NCI-H446 (cell line): ENCODE results near the gene MPLKIP.
"Not testable (repeated sequence)": the region's sequence is repeated elsewhere in the genome, so short reads cannot be mapped to it uniquely, and the experiment has no call there.

Experiments used
- DNase-seq, 2 experiments: peaks; one replicate each; lab custom pipeline; 2025; lab: John Stamatoyannopoulos, UW

MPLKIP gene

DNA sequence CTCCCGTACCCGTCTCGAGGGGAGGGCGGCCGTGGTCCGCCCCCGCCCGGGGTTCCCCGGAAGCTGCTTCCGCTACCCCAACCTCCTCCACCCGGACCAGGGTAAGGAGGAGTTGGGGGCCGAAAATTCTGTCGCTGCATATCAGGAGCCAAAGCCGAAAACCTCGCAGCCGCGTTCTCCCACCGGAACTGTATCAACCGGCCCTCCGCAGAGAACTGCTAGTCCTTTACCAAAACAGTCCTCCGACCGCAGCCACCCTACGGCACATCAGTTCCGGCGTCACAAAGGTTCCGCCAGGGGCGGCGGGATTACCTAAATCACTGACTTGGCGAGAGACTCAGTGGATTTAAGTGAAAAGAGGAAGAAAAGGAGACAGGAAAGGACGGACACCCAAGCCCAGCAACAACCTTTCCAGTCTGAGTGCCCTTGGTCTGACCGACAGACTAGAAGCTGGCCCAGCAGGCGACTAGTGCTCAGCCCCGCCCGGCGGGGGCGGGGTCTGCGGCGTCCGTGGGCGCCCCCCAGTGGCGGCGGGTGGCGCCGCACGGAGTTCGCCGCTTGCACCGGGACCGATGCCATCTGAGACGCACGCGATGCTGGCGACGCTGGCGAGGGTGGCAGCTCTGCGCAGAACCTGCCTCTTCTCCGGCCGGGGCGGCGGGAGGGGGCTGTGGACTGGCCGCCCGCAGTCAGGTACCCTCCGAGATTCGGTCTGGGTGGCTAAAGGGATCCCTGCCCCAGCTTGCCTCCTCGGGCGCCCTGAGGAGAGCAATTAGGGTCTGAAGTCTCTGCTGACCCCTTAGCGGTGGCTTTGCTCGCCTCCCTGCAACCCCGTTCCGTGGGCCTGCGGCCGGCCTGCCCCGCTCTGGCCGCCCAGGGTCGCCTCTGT lies at the start of gene MPLKIP, which contains the start of gene SUGCT:
Gene MPLKIP (minus strand): TSS at position 195 of the 889 bp plus-strand sequence. CDS start 55 bp downstream, at position 140.
Gene SUGCT (plus strand): TSS at position 578 of the 889 bp plus-strand sequence.
- DNase-seq: peak; percentile 80 to 95

DNA sequence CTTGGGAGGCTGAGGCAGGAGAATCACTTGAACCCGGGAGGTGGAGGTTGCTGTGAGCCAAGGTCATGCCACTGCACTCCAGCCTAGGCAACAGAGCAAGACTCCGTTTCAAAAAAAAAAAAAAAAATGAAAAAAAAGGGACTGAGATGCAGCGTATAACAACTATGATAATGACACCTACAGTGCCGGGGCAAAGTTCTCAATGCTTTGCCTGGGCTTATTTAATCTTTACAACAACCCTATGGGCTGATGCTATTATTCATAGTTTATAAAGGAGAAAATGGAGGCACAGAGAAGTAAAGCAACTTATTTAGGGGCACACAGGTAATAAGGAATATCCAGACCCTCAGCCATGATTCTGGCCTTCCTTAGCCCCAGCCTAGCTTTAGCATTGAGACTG lies 48.0 kb upstream of the MPLKIP start:
- DNase-seq: no peak

DNA sequence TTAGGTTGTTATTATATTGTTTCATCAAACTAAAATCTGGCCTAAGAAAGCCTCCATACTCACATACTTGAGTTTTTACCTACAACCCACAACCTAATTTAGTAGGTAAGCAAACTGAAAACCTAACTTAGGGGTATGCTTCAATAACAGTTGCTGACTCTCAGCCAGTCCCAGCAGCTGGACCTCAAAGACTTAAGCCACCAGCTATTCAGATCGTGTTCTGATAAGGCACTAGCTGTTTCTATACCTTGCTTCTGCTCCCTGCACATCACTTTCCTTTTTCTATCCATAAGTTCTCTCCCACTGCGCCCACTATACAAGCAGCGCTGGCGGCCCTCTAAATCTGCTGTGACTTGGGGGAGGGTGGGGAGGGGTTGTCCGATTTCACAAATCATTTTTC lies 42.6 kb upstream of the MPLKIP start:
- DNase-seq: no peak

DNA sequence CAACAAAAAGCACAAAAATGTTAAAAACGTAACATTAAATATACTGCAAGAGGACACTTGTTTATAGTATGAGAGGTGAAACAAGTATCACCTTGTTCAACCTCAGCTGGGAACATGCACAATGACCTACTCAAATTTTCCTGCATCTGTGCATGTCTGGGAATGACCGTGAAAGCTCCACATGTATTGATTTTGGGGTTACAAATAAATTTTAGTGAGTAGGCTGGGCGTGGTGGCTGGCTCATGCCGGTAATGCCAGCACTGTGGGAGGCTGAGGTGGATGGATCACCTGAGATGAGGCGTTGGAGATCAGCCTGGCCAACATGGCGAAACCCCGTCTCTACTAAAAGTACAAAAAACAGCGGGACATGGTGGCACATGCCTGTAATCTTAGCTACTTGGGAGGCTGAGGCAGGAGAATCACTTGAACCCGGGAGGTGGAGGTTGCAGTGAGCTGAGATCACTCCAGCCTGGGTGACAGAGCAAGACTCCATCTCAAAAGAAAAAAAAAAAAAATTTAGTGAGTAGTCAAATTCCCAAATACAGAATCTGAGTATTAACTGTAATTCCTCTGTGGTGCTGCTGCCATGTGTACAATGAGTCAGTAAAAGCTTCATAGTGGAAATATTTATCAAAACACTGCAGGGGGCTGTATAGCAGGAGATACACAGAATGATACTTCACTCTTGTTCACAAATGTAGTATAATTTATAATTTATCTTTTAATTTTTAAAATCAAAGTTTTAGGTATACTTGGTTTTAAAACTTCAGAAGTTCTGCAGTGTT lies 41.5 kb upstream of the MPLKIP start:
- no peak for DNase-seq

DNA sequence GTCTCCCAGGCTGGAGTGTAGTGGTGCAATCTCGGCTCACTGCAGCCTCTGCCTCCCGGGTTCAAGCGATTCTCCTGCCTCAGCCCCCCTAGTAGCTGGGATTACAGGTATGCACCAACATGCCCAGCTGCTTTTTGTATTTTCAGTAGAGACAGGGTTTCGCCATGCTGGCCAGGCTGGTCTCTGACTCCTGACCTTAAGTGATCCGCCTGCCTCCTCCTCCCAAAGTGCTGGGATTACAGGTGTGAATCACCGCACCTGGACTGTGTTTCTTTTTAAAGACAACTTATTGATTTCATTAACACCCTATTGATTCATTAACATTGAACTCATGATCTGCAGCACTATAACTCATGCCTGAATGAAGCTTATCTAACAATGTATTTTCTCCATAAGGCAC lies 40.8 kb upstream of the MPLKIP start:
- DNase-seq: not testable (repeated sequence)

DNA sequence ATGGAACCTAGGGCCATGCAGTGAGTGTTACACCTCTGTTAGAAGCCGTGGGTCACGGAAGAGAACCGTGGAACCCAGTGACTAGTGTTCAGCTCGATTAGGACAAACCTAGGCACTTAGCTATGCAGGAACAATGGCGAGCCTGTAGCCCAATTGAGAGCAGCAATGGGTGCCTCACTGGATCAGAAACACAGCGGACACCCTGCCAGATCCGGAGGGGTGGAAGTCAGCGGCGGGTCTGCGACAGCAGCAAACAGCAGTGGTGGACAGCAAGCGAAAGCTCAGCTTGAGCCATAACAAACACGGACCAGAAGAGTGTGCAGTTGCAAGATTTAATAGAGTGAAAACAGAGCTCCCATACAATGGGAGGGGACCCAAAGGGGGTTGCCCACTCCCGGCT lies 38.7 kb upstream of the MPLKIP start:
- DNase-seq: not testable (repeated sequence)

DNA sequence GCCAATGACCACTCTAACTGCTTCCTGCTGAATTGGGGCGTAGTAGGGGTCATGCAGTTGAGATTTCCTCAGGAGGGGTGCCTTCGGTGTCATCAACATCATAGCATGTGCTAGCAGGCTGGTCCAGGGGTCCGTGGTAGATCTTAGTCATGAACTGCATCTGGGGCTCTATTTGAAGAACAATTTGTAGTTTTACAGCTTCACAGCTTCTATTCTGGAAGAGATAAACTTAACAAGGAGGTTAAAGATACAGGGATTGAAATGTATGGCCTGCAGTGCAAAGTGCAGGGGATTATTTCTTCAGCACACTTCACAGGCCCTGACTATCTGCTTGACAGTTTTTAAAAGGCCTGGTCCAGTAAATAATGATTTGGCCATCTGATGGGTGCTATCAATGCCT lies 33.8 kb upstream of the MPLKIP start:
- DNase-seq: not testable (repeated sequence)

DNA sequence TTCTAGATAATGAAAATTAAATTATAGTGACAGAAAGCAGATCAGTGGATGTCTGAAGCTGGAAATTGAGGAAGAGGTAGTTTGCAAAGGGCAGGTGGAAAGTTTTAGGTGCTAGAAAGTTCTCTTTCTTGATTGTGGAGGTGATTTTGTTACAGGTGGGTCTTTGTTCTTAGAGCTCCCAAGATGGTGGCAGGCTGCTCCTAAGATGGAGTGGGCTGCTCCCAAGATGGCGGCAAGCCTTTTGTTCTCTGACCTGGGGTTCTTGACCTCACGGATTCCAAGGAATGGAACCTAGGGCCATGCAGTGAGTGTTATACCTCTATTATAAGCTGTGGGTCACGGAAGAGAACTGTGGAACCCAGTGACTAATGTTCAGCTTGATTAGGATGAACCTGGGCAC lies 32.9 kb upstream of the MPLKIP start:
- no peak for DNase-seq

DNA sequence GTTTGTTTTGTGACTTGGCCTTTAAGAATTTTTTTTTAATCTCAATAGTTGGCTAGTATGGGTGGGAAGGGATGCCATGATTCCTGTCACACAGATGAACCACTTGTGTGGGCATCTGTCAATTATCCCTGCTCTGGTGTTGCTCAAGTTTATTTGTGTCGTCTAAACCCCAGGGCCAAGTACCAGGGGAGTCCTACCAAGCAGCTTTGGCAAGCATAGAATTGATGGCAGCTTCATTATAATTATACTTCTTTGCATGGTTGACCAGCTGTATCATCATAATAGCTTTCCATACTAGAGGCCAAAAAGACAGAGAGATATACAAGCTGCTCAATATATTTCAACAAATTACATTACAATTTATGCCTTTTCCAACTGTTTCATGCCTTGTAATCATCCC lies 30.8 kb upstream of the MPLKIP start:
- peak; percentile 46 to 72 for DNase-seq

DNA sequence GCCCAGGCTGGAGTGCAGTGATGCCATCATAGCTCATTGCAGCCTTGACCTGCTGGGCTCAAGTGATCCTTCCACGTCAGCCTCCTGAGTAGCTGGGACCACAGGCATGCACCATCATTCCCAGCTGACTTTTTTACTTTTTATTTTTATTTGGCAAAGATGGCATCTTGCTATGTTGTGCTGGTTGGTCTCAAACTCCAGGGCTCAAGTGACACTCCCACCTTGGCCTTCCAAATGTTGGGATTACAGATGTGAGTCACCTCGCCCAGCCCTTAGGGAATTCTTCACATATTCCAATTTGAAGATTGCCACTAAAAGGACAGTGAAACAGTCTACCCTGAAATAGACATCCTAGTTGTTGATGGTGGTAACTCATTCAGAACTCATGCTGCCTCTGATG lies 28.1 kb upstream of the MPLKIP start:
- DNase-seq: no peak

DNA sequence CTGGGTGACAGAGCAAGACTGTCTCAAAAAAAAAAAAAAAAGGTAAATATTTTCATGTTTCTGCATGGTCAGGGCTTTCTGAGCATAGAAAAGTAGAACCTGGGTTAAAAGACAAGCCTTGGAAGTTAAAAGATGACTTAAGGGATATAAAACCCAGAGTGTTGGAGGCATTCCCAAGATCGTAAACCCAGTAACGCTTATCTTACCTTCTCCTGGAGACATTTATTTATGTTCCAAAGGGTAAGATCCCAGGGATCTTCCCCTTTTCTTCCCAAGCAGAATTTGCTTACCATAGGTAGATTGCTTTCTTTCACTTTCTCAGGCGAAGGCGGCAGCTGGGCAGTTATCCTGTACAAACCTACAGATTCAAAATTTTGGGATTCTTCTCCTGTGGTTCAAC lies 22.6 kb upstream of the MPLKIP start:
- DNase-seq: no peak

DNA sequence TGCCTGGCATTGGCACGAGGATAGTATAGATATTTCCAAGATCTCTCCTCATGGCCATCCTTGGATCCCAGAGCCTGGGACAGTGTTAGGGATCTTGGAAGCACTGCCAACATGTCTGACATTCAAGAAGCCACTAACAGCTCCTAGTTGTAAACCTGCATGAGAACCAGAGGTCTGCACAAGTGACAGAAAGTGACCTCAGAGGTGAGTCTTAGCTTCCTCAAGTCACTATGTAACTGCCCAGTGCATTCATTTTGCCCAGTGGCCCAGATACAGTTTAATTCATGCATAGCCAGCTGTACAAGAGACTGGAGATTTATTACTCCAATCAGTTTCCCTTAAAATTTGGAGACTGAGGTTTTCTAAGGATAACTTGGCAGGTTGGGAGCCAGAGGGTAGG lies 17.1 kb upstream of the MPLKIP start:
- DNase-seq: no peak

DNA sequence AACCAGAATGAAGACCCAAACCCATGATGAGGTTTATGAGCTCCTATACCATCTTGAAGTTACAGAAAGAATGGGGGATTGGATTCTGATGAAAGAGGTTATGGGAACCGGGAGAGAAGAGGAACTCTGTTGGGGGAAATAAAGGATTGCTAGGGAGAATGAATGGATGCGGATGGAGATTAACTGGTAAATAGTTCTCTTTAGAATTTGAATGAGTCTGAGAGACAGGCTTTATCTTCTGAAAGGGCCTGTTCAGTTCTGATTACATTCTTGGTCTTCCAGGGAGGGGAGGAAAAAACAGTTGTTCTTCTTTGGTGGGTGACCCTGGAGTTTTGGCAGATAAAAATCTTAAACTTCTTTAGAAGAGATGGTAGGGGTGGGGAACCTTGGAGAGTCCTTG lies 14.2 kb upstream of the MPLKIP start:
- DNase-seq: no peak

DNA sequence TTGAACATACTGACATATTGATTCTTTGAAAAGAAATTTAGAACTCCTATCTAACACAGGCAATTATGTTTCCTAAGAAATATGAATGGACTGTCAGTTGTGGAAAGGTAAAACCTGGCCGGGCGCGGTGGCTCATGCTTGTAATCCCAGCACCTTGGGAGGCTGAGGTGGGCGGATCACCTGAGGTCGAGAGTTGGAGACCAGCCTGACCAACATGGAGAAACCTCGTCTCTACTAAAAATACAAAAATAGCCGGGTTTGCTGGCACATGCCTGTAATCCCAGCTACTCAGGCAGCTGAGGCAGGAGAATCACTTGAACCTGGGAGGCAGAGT lies 13.8 kb upstream of the MPLKIP start:
- not testable (repeated sequence) for DNase-seq

DNA sequence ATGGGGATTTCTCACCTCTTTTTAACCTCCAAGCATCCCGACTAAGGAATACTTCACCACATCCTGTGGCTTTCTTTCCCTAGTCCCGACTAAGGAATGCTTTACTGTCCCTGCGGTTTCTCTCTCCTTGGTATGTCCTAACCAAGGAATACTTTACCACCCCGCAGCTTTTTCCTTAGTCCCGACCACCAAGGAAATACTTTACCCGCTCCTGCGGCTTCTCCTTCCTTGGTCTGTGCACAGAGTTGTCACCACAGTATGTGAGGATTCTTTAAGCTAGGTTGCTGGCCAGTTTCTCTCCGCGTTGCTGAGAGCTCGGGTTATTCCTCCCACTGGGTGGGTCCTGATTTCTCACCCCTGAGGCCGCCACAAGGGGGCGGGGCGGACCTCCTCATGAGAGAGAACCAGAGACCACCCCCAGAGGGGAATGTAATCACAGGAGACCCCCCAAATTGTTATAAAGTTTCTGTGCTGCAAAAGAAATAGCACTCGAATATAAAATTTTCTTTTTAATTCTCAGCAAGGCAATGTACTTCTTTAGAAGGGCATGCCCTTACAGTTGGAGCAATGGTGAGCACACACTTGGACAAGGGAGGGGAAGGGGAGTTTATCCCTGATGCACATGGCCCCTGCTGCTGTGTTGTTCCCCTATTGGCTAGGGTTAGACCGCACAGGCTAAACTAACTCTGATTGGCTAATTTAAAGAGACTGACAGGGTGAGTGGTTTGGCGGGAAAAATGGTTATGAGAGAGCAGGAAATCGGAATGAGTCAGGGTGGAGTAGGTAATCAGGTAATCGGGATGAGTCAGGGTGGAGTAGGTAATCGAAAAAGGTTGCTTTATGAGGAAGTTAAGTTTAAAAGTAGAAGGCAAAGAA lies 13.2 kb upstream of the MPLKIP start:
- DNase-seq: no peak

DNA sequence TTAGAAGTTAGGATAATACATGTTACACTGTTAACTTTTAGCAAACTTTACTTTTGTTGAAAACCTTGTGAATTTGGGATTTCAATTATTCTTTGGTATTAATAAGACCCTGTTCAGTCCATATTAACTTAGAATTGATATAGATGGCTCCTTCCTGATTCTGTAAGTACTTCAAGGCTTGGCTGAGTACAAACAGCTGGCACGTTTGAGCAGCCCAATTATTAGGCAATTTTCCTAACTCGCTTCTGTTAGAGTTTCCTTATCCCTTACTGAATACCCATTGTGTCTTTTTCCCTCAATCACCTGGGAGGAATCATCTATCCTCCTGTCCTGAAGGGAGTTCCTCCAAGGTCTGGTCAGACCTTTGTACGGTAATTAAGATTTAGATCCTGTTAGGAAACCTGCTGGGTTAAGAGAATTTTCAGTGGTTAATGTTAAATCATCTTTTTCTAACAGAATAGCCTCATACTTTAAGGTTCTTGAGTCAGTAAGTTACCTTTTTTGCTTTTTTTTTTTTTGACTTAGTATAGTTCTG lies 11.2 kb upstream of the MPLKIP start:
- not testable (repeated sequence) for DNase-seq

DNA sequence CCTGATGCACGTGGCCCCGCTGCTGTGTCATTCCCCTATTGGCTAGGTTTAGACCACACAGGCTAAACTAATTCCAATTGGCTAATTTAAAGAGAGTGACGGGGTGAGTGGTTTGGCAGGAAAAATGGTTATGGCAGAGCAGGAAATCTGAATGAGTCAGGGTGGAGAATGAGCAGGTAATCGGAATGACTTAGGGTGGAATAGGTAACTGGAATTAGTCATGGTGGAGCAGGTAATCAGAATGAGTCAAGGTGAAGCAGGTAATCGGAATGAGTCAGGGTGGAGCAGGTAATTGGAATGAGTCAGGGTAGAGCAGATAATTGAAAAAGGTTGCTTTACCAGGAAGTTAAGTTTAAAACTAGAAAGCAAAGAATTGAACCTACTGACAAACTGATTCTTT lies 7.5 kb upstream of the MPLKIP start:
- not testable (repeated sequence) for DNase-seq

DNA sequence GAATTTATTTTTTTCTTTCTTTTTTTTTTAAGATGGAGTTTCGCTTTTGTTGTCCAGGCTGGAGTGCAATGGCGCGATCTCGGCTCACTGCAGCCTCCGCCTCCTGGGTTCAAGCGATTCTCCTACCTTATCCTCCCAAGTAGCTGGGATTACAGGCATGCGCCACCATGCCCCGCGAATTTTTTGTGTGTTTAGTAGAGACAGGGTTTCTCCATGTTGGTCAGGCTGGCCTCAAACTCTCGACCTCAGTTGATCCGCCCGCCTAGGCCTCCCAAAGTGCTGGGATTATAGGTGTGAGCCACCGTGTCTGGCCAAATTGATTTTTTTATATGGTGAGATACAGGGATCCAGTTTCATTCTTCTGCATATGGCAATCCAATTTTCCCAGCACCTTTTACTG lies 5.5 kb upstream of the MPLKIP start:
- DNase-seq: not testable (repeated sequence)

DNA sequence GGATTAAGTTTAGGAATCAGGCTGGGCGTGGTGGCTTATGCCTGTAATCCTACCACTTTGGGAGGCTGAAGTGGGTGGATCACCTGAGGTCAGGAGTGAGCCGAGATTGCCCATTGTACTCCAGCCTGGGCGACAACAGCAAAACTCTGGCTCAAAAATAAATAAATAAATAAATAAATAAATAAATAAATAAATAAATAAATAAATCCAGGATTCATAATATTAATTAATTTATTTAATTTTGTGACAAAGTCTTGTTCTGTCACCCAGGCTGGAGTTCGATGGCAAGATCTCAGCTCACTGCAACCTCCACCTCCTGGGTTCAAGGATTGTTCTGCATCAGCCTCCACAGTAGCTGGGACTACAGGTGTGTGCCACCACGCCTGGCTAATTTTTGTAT lies 4.6 kb upstream of the MPLKIP start:
- DNase-seq: no peak

DNA sequence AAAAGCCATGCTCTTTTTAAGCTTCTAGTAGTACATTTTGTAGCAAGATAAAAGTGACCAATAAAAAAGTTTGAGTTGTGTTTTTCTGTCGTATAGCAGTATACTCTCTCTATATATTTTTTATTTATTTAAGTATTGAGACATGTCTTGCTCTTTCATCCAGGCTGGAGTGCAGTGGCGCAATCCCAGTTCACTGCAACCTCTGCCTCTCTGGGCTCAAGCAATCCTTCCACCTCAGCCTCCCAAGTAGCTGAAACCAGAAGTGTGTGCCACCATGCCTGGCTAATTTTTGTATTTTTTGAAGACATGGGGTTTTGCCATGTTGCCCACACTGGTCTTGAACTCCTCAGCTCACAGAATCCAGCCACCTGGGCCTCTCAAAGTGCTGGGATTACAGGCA lies 3.1 kb upstream of the MPLKIP start:
- no peak for DNase-seq

DNA sequence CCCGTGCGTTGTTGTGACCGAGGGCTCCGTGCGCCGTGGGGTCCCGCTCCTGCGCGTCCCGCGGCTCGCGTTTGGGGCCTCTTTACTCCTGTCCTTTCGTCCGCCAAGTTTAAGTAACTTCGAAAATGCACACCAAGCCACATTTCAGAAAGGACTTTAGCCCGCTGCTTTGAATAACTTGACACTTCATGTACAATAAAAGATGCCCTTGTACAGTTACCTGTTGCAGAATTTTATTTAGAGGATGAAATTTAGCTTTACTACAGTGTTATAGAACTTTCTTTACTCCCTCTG lies 842 bp upstream of the MPLKIP start:
- no peak for DNase-seq
